Posterior vena cava (tissue), 2 donors: Measurements from ENCODE around the gene LYZL1. TPM values are rescaled to one million over a fixed set of nuclear protein-coding genes. Genes with fewer than 3 reads are reported as not detected.
"Not testable (repeated sequence)": the region's sequence is repeated elsewhere in the genome, so short reads cannot be mapped to it uniquely, and the experiment has no call there.

Experiments
- DNase-seq: peaks from one replicate; pipeline ENCODE4 v3.0.0-alpha.2; 2020; ENCODE audit warnings: low spot score
- intact Hi-C, 2 donors: fragments of 100-400 bp; cut with DNase I; formaldehyde crosslinking; loops; one replicate each; pipeline versions ENCODE4 v1.14.1 to v1.14.2; 2022 to 2023
- total RNA-seq, 2 donors: library from RNA; stranded (reverse); fragmentation: NEBNext Ultra II Directional; extraction: Animal tissue kit (Norgen Biotek cat#: 25700); gene quantifications; one replicate each; pipeline ENCODE4 v1.2.1, GENCODE V29; 2021
- donor health status: DM: yes; HTN: yes; CAD: no.
- donor health status: DM: yes; HTN: yes; CAD: no.

LYZL1 gene
- total RNA-seq, 2 donors from 2014 or later: not detected

- DNase-seq: peak; percentile 93
- intact Hi-C loops: no loop called here
Observed at GRCh38 chr10:29257106-29257783, 31.6 kb upstream of the LYZL1 start.

GRCh38 chr10:29257784-29258135 is 31.1 kb upstream of the LYZL1 start:
- intact Hi-C loops: no loop called here
- no peak for DNase-seq

GRCh38 chr10:29259498-29259897 is 29.4 kb upstream of the LYZL1 start:
- intact Hi-C loops: no loop called here
- DNase-seq: no peak

- no peak for DNase-seq
- intact Hi-C loops: no loop called here
Observed at GRCh38 chr10:29263506-29263905, 25.4 kb upstream of the LYZL1 start.

- no peak for DNase-seq
Observed at GRCh38 chr10:29265210-29265768, 23.6 kb upstream of the LYZL1 start.

GRCh38 chr10:29266641-29267040 is 22.2 kb upstream of the LYZL1 start:
- intact Hi-C loops: no loop called here

More at GRCh38 chr10:29265210-29265768, 23.6 kb upstream of the LYZL1 start:
- intact Hi-C loops: no loop called here

GRCh38 chr10:29268011-29268410 is 20.9 kb upstream of the LYZL1 start:
- intact Hi-C loops: loop anchor here in 1 of 2 donors (2.0 kb wide), 1 partner anchor 79 kb away; no protein-coding TSS in a partner anchor
- DNase-seq: no peak

More at GRCh38 chr10:29266641-29267040, 22.2 kb upstream of the LYZL1 start:
- DNase-seq: no peak

- DNase-seq: no peak
- intact Hi-C loops: loop anchor here in 1 of 2 donors (2.0 kb wide), 1 partner anchor 77 kb away; no protein-coding TSS in a partner anchor
Observed at GRCh38 chr10:29269486-29269885, 19.4 kb upstream of the LYZL1 start.

- intact Hi-C loops: no loop called here
- no peak for DNase-seq
Observed at GRCh38 chr10:29270883-29271282, 18.0 kb upstream of the LYZL1 start.

GRCh38 chr10:29271877-29272276 is 17.0 kb upstream of the LYZL1 start:
- no peak for DNase-seq
- intact Hi-C loops: no loop called here

GRCh38 chr10:29273478-29273877 is 15.4 kb upstream of the LYZL1 start:
- no peak for DNase-seq
- intact Hi-C loops: no loop called here

GRCh38 chr10:29276251-29276850 is 12.5 kb upstream of the LYZL1 start:
- DNase-seq: no peak
- intact Hi-C loops: no loop called here

GRCh38 chr10:29277296-29277695 is 11.6 kb upstream of the LYZL1 start:
- intact Hi-C loops: no loop called here
- no peak for DNase-seq

- intact Hi-C loops: no loop called here
- no peak for DNase-seq
Observed at GRCh38 chr10:29279779-29280487, 8.9 kb upstream of the LYZL1 start.

GRCh38 chr10:29280488-29280840 is 8.4 kb upstream of the LYZL1 start:
- no peak for DNase-seq
- intact Hi-C loops: no loop called here

- intact Hi-C loops: no loop called here
Observed at GRCh38 chr10:29285624-29286051, 3.2 kb upstream of the LYZL1 start.

GRCh38 chr10:29287635-29288034 is 1.2 kb upstream of the LYZL1 start:
- intact Hi-C loops: no loop called here
- DNase-seq: no peak

More at GRCh38 chr10:29285624-29286051, 3.2 kb upstream of the LYZL1 start:
- DNase-seq: no peak

GRCh38 chr10:29291561-29291960 is 2.7 kb downstream of the LYZL1 start:
- not testable (repeated sequence) for DNase-seq

GRCh38 chr10:29292406-29292805 is 3.5 kb downstream of the LYZL1 start:
- not testable (repeated sequence) for DNase-seq

More at GRCh38 chr10:29291561-29291960, 2.7 kb downstream of the LYZL1 start:
- intact Hi-C loops: not testable (repeated sequence)

GRCh38 chr10:29295813-29296212 is 6.9 kb downstream of the LYZL1 start:
- intact Hi-C loops: no loop called here
- no peak for DNase-seq

More at GRCh38 chr10:29292406-29292805, 3.5 kb downstream of the LYZL1 start:
- intact Hi-C loops: not testable (repeated sequence)
